H1 (cell line): Measurements from ENCODE around the gene CUL9.

Experiments used
- CTCF ChIP-seq, 3 experiments: IDR thresholded peaks; 1 replicate in 2 of 3; 2 replicates in 1 of 3; pipeline versions ENCODE4 v1.5.1 to v1.6.1; 2011; ENCODE audit warnings: low read length in 3 of 3, mild to moderate bottlenecking in 3 of 3, inconsistent platforms in 2 of 3, low read depth in 1 of 3, moderate library complexity in 1 of 3; ENCODE audit not compliant: insufficient read depth in 1 of 3; ENCODE audit errors: control extremely low read depth in 1 of 3
- POLR2AphosphoS5 ChIP-seq: IDR thresholded peaks from 2 replicates; pipeline ENCODE4 v1.6.1; 2011; ENCODE audit warnings: low read depth, low read length

- TF ChIP-seq POLR2AphosphoS5 (no peak), CTCF (IDR thresholded peaks at IDR 0.05; ENCODE audit: control extremely low read depth in 1 of 3, insufficient read depth in 1 of 3, low read depth in 1 of 3, low read length in 3 of 3) (no peak)
Measured at GRCh38 chr6:43205849-43206248, 23.9 kb downstream of the CUL9 start.
